UCSD-AML1 (cell line): ENCODE data around the gene MGRN1.

Experiments
- DNase-seq: peaks from one replicate; lab custom pipeline; 2025; ENCODE audit not compliant: unreplicated experiment; lab: John Stamatoyannopoulos, UW

MGRN1 gene

DNA sequence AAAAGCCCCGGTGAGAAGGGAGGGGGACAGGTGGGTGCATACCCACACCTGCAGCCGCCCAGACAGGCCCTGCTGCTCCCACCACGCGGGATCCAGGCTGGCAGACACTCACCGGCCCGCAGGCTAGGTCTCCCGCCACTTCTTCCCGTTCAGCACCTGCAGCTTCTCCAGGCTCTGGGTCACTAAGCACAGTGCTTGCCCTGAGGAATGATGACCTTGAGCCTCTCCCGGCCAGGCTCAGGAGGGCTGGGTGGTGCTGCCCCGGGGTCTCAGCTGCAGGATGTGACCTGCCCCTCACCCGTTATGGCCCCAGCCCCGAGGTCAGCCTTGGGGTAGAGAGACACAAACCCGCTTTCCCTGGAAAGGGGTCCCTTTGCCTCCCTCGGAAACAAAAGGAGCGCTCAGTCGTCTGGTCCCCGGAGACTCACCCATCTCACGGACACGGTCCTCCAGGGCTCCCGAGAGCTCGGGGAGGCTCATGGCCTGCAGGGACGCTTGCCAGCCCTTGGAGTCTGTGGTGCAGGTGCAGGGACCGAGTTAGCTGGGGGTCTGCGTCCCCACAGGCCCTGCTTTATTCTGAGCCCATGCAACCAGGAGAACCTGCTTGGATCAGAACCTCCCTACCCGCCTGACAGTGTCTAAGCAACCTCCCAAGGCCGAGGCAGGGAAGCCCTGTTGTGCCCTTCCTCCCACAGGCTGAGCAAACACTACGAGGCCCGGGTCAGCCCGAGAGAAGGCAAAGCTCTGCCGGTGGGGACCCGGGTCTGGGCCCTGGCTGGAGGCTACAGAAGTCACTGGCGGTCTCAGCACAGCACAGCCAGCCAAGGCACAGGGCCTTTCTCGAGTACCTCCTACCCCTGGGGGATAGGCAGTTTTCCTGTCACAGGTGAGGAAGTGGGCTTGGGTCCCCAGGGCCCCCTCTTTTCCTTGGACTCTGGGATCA, 72.5 kb downstream of the MGRN1 start:
- DNase-seq: no peak

DNA sequence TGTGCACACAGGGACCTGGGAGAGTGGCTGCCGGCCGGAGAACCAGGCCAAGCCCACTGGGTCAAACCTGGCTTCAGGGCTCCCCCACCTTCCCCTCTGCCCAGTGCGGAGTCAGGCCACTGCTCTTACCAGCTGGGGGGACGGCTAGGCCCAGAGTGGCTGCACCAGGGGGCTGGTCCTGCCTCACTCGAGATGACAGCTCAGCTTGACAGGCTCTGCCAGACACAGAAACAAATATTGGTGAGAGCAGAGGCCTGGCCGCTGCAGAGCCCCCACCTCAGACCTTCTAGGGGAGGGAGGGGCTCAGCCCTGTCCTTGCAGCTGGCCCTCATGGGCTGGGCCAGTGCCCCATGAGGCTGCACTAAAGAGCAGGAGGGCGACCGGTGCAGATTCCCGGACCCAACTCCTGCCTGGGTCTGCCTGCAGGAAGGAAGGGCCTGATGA, 73.2 kb downstream of the MGRN1 start:
- DNase-seq: no peak

- DNase-seq: no peak
Observed at GRCh38 chr16:4698321-4699045, 73.9 kb downstream of the MGRN1 start.

GRCh38 chr16:4699046-4699556, 74.5 kb downstream of the MGRN1 start:
- DNase-seq: no peak

DNA sequence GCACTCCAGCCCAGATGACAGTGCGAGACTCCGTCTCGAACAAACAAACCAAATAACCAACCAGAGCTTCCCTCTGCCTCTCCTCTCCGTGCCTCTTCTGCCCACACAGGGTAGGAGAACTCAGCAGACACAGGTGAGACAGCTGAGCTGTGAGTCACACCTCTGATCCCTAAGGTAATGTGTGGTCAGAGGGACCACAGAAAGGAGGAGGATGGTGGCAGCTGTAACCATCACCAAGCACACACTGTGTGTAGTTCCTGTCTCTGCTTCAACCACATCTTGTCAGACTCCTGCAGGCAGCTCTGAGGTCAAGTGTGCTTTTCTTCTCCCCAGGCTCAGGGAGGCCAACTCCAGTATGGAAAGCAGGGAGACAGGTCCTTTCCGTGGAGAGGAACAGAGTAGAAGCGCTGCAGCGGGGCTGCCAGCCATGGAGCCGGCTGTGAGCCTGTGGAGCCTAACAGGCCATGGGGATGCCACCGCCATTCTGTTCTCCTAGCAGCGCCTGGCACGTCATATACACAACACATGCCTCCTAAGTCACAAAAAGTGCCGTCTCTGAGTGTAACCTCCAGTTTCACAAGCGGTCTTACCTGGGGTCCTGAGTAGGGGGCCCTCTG, 75.9 kb downstream of the MGRN1 start:
- no peak for DNase-seq

GRCh38 chr16:4700997-4701743, 76.5 kb downstream of the MGRN1 start:
- DNase-seq: no peak

GRCh38 chr16:4701791-4702465, 77.3 kb downstream of the MGRN1 start:
- no peak for DNase-seq

- DNase-seq: no peak
Observed at GRCh38 chr16:4702466-4702808, 77.8 kb downstream of the MGRN1 start.

DNA sequence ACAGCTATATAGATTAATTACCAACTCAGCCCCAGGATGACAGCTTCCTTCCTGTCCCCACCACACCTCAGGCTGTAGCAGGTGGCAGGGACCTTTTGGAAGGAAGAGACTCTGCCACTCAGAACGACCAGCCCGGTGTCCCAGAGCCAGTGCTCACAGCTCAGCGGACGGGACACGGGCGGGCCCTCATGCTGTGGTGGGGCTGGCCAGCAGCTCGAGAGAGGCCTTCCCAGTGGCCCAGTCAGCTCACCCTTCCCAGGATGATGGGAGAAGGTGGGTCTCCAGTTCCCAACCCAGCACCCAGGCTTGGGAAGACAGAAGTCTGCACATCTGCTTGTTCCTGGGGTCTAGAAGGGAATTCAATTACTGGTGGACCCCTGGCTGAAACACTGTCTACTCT, 79.3 kb downstream of the MGRN1 start:
- no peak for DNase-seq

GRCh38 chr16:4704491-4704890, 79.9 kb downstream of the MGRN1 start:
- DNase-seq: no peak

GRCh38 chr16:4704913-4705312, 80.3 kb downstream of the MGRN1 start:
- no peak for DNase-seq

DNA sequence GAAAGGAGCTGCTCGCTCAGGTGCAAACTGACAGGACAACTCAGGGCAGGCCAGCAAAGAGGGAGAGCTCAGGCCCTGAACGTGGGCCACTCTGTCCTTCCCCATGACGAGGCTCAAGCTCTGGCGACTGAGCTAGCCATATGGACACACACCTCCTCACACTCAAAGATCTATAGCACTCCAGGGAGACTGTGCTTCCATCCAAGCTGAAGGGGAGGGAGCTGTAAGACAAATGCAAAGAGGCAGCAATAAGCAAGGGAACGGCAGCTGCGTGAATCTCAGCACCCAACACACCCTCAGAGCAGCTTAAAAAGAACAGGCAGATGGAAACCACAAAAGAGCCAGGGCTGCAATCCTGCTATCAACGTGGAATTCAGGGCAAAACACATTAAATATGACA, 82.2 kb downstream of the MGRN1 start:
- no peak for DNase-seq

- DNase-seq: no peak
Observed at GRCh38 chr16:4709481-4709880, 84.9 kb downstream of the MGRN1 start.

- DNase-seq: no peak
Observed at GRCh38 chr16:4713663-4714501, 89.3 kb downstream of the MGRN1 start.

DNA sequence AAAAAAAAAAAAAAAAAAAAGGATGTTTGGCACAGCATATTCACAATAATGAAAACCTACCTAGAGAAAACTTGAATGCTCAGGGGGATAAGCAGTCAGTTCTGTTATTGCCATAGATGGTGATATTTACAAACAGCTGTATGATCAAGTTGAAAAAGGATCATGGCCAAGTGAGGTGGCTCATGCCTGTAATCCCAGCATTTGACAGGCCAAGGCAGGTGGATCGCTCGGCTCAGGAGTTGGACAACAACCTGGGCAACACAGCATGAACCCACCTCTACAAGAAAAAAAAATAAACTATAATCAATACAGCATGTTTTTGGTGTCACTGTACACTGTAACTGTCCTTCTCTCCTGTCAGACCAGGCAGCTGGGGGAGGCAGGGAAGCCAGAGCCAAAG, 90.4 kb downstream of the MGRN1 start:
- no peak for DNase-seq

- DNase-seq: no peak
Observed at GRCh38 chr16:4718466-4718865, 93.8 kb downstream of the MGRN1 start.

DNA sequence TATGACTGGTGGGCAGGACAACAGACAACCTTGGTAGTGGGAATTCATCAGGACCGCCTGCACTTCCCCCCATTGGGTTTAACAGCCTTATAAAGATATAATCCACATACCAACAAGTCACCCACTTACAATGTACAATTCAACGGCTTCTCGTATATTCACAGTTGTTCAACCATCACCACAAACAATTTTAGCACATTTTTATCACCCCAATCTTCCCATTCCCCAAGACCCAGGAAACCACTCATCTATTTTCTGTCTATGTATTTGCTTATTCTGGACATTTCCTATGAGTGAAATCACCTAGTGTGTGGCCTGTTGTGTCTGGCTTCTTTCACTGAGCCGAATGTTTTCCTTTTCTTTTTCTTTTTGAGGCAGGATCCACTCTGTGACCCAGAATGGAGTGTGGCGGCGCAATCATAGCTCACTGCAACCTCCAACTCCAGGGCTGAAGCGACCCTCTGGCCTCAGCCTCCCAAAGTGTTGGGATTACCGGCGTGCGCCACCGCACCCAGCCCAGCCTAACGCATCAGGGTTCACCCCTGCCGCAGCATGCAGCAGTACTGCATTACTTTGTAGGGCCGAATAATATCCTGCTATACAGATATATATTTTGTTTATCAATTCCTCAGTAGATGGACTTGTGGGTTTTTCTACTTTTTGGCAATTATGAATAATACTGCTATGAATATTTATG, 98.6 kb downstream of the MGRN1 start:
- no peak for DNase-seq

GRCh38 chr16:4724661-4725270, 100.1 kb downstream of the MGRN1 start:
- DNase-seq: no peak
